ENCODE results near the gene MAST4. TPM values are rescaled to one million over a fixed set of nuclear protein-coding genes. Genes with fewer than 3 reads are reported as not detected.

Gene MAST4
- total and polyA plus RNA-seq, 2 donors from 2014 or later: 27.3 to 31.4 TPM

- H3K27ac ChIP-seq (ENCODE audit: low read depth in 2 of 2, low read length in 2 of 2): no peak overlapping the region
- no peak for TF ChIP-seq CTCF (IDR thresholded peaks at IDR 0.05; ENCODE audit: borderline replicate concordance, extremely low read depth, insufficient read depth)
- H3K9ac ChIP-seq (ENCODE audit: low read length in 3 of 3): no peak overlapping the region
- H3K9me3 ChIP-seq (ENCODE audit: control insufficient read depth in 2 of 3, insufficient read depth in 1 of 3, low read length in 3 of 3): no peaks in the 10 kb centered on the region
- no peaks in the 10 kb centered on the region for H3K27me3 ChIP-seq (ENCODE audit: control insufficient read depth, insufficient read depth, low read length)
- H3K4me1 ChIP-seq (ENCODE audit: control insufficient read depth in 2 of 3, insufficient read depth in 2 of 3, low read depth in 1 of 3, low read length in 3 of 3): no peaks in the 10 kb centered on the region
- DNase-seq (no peak), FAIRE-seq (no peak)
- H3K36me3 ChIP-seq (ENCODE audit: control insufficient read depth in 2 of 3, insufficient read depth in 3 of 3, low read length in 3 of 3): peaks cover 2 to 26% (median 8%) of the 10 kb centered on the region in 3 donors
- intact Hi-C loops (cut with DNase I): no loop called here
- H3K4me3 ChIP-seq (ENCODE audit: low read length in 3 of 3): no peak overlapping the region
These were observed 519.6 kb downstream of the MAST4 start for GRCh38 chr5:67115817-67116216.

- TF ChIP-seq CTCF (IDR thresholded peaks at IDR 0.05; ENCODE audit: borderline replicate concordance, extremely low read depth, insufficient read depth): no peak
- DNase-seq (no peak), FAIRE-seq (no peak)
- Histone ChIP-seq H3K27ac (ENCODE audit: low read depth in 2 of 2, low read length in 2 of 2) (no peak overlapping the region), H3K4me1 (ENCODE audit: control insufficient read depth in 2 of 3, insufficient read depth in 2 of 3, low read depth in 1 of 3, low read length in 3 of 3) (no peaks in the 10 kb centered on the region), H3K27me3 (ENCODE audit: control insufficient read depth, insufficient read depth, low read length) (no peaks in the 10 kb centered on the region), H3K9me3 (ENCODE audit: control insufficient read depth in 2 of 3, insufficient read depth in 1 of 3, low read length in 3 of 3) (no peaks in the 10 kb centered on the region), H3K36me3 (ENCODE audit: control insufficient read depth in 2 of 3, insufficient read depth in 3 of 3, low read length in 3 of 3) (peaks cover 2 to 17% (median 8%) of the 10 kb centered on the region in 3 donors), H3K4me3 (ENCODE audit: low read length in 3 of 3) (no peak overlapping the region), H3K9ac (ENCODE audit: low read length in 3 of 3) (no peak overlapping the region)
- intact Hi-C loops (cut with DNase I): no loop called here
These were observed 521.9 kb downstream of the MAST4 start for GRCh38 chr5:67118050-67118620.

GRCh38 chr5:67119010-67119409 is 522.8 kb downstream of the MAST4 start:
- Histone ChIP-seq H3K9ac (ENCODE audit: low read length in 3 of 3) (no peak overlapping the region), H3K4me1 (ENCODE audit: control insufficient read depth in 2 of 3, insufficient read depth in 2 of 3, low read depth in 1 of 3, low read length in 3 of 3) (no peaks in the 10 kb centered on the region), H3K9me3 (ENCODE audit: control insufficient read depth in 2 of 3, insufficient read depth in 1 of 3, low read length in 3 of 3) (no peaks in the 10 kb centered on the region), H3K36me3 (ENCODE audit: control insufficient read depth in 2 of 3, insufficient read depth in 3 of 3, low read length in 3 of 3) (peaks cover under 1 to 13% (median 6%) of the 10 kb centered on the region in 3 donors), H3K4me3 (ENCODE audit: low read length in 3 of 3) (no peak overlapping the region), H3K27me3 (ENCODE audit: control insufficient read depth, insufficient read depth, low read length) (no peaks in the 10 kb centered on the region), H3K27ac (ENCODE audit: low read depth in 2 of 2, low read length in 2 of 2) (no peak overlapping the region)
- no peak for TF ChIP-seq CTCF (IDR thresholded peaks at IDR 0.05; ENCODE audit: borderline replicate concordance, extremely low read depth, insufficient read depth)
- intact Hi-C loops (cut with DNase I): no loop called here
- DNase-seq: no peak
- no peak for FAIRE-seq

GRCh38 chr5:67120032-67120431 is 523.8 kb downstream of the MAST4 start:
- intact Hi-C loops (cut with DNase I): no loop called here
- Histone ChIP-seq H3K36me3 (ENCODE audit: control insufficient read depth in 2 of 3, insufficient read depth in 3 of 3, low read length in 3 of 3) (peaks cover 0 to 10% (median 4%) of the 10 kb centered on the region in 3 donors), H3K9ac (ENCODE audit: low read length in 3 of 3) (no peak overlapping the region), H3K27ac (ENCODE audit: low read depth in 2 of 2, low read length in 2 of 2) (no peak overlapping the region), H3K9me3 (ENCODE audit: control insufficient read depth in 2 of 3, insufficient read depth in 1 of 3, low read length in 3 of 3) (no peaks in the 10 kb centered on the region), H3K4me3 (ENCODE audit: low read length in 3 of 3) (no peak overlapping the region), H3K27me3 (ENCODE audit: control insufficient read depth, insufficient read depth, low read length) (no peaks in the 10 kb centered on the region), H3K4me1 (ENCODE audit: control insufficient read depth in 2 of 3, insufficient read depth in 2 of 3, low read depth in 1 of 3, low read length in 3 of 3) (no peaks in the 10 kb centered on the region)
- no peak for DNase-seq
- no peak for TF ChIP-seq CTCF (IDR thresholded peaks at IDR 0.05; ENCODE audit: borderline replicate concordance, extremely low read depth, insufficient read depth)
- FAIRE-seq: no peak
